HG03460 (cell line): ENCODE results near the gene EBF4.

Experiments used
- ATAC-seq: cut with Tn5 transposase; IDR thresholded peaks from one replicate; pipeline ENCODE4 v1.9.1; 2021; ENCODE audit not compliant: unreplicated experiment

Gene EBF4

DNA sequence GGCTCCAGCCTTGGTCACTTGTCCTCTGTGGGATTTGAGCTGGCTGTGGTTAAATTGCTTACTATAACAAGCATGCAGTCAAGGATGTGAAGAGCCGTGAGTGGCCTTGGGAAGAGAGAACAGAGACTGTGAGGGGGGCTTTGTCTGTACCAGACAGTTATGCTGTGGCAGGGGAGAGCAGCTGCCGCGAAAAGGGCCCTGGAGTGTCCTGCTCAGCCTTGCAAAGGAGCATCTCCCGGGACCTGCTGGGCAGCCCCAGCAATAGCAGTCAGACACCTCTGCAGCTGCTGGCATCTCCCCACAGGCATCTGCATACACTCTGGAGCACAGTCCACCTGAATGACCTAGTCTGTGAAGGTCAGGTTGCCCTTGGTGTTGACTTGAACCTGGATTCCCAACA is 6.3 kb downstream of the EBF4 start:
- ATAC-seq: no peak

DNA sequence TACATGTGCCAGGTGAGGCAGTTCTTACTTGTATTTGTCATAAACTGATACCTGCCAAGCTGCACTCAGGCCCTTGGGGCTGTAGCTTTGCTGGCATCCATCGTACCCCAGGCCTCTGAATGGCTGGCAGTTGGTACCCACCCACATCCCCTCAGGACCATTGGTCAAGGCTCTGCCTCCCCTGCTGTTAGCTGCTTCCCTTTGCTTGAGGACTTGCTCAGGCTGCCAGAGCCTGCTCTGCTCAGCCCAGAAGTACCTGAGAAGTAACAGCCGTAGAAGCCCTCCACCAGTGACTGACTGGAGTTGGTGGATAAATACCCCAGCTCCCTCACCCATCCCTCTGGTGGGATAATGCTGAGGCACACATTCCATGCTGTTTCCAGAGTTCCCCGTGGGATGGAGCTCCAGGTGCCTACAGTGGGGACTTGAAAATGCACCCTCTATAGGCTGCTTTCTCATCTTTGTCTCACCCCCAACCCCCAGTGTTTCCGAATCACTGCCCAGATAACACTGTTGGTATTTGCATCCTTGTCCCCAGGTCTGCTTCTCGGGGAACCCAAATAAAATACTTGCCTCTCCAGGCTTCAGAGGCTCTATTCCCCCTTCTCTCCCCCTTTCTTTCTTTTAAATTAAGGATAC is 7.3 kb downstream of the EBF4 start:
- ATAC-seq: no peak

DNA sequence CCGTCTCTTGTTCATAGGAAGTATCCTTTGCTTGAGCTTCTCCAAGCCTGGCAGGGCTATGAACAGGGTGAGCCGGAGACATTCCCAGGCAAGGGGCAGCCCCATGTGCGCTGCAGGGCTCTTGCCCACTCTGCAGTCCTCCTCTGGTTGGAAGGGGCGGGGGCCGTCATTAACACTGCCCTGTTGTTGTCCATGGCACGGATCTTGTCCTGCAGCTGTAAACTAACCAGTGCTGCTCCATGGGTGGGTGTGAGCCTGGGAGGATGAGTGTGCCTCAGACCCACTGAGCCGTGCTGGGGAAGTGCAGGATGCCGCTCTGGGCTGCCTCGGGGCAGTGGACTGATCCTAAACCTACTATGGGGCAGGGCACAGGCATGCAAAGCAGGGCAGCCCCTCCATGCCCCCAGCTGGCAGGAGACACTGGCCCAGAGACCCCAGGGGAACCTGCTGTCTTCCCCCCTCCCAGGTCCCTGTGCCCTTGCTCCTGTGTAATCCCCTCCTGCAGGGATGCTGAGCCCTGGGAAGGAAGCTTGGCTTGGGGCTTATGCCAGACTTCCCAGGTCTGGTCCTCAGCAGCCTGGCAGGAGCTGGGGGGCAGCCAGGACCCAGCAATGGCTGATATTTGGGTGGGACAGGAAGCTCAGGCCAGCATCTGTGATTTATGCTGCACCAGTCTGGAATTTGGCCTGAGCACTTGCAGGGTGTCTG is 8.5 kb downstream of the EBF4 start:
- ATAC-seq: no peak

DNA sequence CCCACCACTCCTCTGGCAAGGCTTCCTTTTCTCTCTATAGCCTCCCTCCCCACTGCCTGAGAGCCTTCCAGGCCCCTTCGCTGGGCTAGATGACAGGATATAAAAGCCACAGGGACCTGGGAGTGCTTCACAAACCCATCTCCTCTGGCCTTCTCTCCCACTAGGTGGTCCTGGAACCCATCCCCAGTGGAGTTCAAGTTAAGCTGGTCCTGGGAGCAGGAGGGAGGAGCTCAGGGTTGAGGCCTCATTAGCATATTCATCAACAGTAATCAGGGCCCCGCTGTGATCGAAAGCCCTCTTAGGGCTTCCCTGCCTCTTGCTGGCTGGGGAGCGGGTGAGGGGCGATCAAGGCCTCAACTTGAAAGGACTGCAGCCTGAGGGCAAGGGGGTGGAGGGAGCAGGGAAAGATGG is 9.1 kb downstream of the EBF4 start:
- no peak for ATAC-seq

DNA sequence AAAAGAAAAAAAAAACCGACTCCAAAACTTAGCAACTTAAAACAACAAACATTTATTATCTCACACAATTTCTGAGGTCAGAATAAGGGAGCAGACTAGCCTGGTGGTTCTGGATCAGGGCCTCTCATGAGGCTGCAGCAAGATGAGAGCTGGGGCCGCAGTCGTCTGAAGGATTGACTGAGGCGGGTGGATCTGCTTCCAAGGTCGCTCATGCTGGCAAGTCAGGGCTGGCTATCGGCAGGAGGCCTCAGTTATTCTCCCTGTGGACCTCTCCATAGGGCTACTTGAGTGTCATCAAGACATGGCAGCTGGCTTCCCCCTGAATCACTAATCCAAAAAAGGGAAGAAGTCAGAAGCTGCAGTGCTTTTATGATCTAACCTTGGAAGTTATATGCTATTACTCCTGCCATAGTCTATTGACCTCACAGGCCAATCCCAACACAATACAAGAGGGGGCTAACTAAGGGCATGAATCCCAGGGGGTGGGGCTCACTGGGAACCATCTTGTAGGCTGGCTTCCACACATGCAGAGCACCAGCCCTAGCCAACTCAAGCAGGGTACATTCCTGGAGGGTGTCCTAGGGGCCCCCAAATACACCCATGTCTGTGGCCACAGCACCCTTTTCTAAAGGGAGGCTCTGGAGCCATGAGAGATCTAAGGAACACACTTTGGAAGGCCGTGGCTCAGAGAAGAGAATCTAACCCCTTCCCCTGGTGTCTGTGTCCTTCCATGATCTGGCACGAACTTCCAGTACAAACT is 11.3 kb downstream of the EBF4 start:
- ATAC-seq: no peak

DNA sequence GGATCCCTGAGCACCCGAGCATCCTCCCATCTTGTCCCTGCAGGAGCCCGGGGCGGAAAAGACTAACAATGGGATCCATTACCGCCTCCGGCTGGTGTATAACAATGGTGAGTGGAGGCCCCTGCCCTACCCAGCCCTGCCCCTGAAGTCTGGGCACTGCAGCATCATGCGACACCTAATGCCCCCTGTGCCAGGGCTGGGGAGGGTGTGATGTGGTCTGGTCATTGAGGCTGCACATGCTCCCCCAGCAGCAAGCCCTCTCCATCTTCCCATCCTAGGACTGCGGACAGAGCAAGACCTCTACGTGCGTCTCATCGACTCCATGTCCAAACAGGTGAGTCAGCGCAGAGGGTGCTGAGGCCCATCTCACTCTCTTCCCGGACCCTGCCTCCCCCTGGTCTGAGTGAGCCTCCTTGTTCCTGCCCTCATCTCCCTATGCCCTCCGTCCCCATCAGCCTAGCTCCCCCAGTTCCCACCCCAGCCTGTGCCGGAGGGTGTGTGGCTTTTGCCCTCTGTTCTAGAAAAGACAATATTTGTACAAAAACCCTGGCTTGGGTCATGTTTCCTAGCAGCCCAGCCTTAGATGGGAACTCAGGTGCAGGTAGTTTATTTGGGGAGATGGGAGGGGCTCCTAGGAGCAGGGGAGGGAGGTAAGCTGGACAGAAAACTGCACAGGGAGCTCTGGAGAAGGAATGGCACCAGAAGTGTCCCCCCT is 13.5 kb downstream of the EBF4 start:
- no peak for ATAC-seq

DNA sequence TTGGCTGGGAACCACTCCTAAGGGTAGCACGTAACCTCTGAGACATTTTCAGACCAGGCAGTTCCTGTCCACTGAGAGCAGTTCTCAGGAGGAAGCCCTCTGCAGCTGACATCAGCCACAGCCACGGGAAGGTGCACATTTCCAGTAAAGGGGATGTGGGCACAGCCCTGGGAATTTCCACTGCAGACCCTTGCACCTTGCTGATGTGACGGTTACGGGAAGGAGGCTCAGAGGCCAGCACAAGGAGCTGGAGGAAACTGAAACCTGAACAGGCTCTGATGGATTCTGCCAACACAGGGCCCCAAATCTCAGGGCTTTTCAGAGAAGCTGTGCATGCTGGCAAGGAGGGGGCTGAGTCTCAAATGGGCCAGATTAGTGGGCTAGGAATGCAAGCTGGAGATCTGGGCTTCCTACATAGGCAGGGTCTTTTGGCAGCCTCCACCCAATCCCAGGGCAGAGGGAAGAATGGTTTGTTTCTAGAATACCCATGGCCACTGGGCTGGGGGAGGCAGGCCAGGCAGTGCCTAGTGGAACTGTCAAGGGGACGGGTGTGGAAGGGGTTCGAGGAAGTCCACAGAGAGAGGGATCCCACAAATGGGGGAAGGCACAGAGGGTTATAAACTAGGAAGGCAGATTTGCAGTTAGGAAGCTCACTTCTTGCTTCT is 14.2 kb downstream of the EBF4 start:
- no peak for ATAC-seq

DNA sequence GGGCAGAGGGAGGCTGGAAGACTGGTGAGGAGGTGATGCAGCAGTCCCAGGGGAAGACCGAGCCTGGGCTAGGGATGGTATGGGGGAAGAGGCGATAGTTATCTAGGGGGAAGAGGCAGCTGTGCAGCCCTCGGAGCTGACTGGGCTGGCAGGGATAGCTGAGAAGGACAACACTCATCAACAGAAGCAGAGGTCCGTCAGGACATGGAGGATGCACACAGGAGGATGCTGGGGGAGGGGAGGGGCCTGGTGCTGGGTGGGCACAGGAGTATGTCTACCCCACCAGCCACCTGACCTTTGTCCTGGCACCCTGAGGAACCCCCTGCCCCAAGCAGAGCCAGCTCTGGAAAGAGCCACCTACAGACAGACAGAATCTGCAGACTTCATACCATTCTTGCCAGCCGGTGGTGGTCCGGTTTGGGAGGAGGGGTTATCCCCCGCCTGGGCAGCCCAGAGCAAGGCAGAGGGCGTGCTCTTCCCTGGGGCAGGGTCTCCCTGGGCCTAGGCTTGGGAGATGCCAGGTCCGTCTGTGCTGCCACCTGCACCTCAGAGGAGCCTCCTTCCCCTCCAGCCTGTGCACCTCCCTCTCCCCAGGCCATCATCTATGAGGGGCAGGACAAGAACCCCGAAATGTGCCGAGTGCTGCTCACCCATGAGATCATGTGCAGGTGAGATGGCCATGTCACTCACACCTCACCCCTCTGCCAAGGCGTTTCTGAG is 14.9 kb downstream of the EBF4 start:
- no peak for ATAC-seq

DNA sequence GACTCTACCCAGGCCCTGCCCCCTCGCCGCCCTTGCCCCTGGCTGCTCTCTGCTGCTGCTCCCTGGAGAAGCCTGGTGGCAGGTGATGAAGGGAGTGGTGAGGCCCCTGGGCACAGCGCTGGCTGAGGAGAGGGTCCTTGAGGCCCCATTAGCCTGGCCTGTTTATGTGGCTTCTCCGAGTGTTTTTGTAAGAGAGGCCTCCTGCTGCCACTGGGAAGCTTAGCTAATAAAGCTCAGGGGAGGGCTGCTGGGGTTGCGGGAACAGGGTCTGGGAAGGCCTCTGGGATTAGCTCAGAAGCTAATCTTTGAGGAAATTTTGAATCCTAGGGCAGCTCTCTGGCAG is 15.5 kb downstream of the EBF4 start:
- no peak for ATAC-seq

DNA sequence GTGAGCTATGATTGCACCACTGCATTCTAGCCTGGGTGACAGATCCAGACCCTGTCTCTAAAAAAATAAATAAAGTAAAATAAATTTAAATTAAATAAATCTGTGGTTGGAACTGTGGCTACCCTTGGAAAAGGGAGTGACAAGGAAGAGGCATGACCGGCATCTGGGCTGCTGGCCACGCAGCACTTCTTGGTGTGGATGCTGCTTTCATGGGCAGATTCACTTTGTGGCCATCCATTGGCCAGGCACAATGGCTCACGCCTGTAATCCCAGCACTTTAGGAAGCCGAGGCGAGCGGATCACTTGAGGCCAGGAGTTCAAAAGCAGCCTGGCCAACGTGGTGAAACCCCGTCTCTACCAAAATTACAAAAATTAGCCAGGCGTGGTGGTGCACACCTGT is 16.1 kb downstream of the EBF4 start:
- no peak for ATAC-seq

DNA sequence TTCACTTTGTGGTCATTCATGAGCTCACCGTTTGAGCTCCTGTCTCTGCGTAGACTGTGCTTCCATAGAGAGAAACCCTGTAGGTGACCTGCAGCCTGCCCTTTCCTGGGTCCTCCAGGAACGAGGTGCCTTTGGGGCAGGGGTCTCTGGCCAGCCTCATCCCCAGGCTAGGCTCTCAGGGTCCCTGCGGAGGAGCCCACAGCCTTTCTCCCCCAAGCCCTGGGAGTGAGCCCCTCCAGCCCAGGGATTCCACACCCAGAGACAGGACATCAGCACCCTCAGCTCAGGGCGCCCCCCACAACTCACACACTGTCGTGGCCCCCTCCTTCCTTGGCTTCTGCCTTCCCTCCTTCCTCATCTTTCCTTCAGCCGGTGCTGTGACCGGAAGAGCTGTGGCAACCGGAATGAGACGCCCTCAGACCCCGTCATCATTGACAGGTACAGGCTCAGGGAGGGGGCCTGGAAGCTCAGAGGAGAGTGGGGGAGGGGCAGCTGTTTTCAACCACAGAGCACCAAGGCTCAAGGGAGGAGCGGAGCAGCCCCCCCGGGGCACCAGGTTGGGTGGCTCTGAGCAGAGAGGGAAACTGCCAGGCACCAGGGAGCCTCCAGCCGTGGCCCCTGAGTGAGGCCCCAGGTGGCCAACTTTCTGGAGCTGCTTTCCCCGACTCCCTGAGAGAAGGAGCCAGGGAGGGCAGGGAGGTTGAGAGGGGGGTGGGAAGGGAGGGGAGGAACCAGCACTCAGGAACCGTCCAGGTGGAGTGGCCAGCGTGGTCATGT is 16.8 kb downstream of the EBF4 start:
- no peak for ATAC-seq

DNA sequence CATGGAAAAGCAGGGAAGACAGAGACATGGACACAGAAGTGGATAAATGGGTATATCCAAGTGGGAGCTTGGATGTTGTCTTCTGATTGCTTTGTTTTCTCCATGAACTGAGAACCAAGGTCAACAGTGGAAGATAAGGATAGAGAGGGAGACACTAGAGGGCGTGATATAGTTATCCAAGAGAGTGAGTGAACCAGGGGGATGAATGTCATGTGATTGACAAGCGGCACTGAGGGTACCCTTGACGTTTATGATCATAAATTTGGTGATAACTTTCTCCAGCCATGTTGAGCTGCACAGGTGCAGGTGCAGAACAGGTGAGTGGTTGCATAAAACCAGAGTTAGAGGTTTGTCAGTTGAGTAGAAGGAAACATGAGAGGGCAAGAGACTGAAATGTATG is 20.7 kb downstream of the EBF4 start:
- no peak for ATAC-seq

DNA sequence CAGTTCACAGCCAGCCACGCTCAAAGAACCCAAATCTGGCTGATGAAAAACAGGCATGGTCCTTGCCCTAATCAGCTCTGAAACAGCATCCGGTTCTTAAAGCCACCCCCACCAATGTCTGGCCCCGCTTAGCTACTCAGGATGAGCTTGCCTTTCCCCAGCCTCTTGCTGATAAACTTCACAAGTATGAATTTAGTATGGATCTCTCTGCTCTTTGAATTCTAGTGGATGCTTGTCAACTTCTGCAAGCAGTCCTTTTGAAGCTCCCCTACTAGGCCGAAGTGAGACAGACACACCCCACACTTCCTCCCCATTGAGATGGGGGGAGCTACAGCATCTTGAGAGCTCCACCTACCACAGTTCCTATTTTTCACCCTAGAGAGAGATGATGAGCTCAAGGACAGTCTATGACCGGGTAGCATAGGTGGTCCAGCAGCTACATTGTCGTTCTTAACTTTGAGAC is 36.7 kb downstream of the EBF4 start:
- ATAC-seq: no peak

DNA sequence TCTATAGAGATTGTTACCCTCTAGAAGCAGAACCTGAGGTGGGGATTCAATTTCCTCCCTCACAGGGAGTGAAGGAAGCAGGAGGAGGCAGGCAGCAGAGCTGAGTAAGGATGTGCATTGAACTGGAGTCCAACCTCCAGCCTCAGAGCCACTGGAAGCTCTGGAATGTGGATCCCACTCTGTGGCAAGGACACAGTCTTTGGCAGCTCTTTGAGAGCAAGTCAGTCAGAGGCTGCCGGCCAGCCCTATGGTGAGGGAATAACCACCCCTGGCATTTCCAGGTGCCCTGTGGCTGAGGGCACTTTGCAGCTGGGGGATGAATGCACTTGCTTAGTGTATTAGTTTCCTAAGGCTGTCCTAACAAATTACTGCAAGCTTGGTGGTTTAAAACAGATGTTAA is 37.2 kb downstream of the EBF4 start:
- ATAC-seq: no peak

DNA sequence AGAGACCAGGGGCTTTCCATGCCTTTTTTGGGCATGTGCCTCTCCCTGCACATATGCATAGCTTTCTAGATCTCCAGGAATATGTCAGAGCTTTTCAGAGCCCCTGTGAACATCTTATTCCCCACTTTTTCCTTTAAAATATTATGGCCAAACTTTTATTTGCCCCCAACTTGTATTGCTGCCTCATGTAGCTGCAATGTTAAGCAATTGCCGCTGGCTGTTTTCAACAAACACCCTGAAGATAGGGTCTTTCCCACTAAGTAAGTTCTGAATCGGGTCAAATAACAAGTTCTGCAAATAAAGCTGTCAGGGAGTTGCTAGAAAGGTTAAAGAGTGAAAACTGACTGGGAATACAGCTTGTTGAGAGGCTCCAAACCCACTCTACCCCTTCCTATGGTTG is 42.3 kb downstream of the EBF4 start:
- ATAC-seq: no peak

DNA sequence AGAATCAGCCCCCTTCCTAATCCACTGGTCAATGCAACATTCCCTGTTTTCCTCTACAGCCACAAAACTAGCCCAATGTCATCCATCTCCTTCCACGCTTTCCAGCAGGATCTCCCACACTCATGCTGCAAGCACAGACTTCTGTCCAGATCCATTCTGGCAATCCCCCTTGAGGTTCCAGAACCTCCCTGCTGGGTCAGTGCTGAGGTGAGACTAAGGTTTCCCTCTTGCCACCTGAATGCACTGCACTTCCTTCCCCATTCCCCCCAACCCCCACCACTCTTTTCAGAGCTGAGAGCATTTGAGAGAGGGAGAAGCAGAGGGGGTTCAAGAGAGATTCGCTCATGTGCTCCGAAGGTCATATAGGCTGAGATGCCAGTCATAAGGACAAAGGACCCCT is 43.9 kb downstream of the EBF4 start:
- ATAC-seq: no peak

DNA sequence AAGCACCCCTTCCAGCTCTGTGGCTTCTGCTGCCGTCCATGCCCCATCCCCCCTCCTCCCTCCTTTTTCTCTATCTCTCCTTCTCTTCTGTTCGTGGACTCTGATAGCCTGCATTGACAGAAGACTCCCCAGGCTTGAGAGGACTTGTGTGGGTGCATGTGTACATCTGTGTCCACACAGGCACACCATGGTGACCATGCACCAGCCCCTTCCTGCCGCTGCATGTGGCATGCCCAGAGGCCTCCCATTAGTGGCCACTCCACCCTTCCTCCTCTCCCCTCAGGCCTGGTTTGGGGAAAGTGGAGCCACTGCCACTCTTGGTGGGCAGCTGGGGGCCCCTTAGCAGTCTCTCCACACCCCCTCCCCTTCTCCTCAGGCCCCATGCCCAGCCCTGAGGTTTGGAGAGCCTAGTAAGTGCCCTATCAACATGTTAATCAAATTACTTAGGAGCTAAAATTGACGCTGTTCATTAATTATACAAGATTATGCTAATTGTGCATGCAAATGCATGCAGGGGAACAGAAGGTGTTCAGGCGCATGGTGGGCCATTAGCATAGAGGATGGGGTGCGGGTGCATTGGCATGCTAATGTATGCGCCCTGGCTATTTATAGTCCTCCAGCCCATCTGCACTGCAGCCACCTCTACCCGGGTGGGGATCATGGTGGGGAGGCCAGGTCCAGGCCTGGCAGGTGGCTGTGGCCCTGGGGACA is 45.9 kb downstream of the EBF4 start:
- ATAC-seq: no peak

DNA sequence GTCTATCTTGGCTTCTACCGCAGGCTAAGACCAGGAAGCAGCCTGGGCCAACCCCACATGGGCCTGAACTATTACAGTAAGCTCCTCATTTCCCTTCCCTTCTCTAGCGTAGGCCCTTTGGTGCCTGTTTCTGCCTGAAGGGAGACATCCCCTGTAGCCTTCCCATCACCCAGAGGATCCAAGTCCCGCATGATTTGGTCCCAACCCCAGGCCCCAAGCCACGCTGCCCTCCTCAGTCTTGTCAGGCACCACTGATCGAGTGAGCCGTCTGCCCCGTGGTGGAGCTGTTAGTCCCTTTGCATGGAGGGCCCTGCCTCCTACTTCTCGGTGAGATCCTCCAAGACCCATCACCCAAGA is 46.4 kb downstream of the EBF4 start:
- ATAC-seq: no peak

DNA sequence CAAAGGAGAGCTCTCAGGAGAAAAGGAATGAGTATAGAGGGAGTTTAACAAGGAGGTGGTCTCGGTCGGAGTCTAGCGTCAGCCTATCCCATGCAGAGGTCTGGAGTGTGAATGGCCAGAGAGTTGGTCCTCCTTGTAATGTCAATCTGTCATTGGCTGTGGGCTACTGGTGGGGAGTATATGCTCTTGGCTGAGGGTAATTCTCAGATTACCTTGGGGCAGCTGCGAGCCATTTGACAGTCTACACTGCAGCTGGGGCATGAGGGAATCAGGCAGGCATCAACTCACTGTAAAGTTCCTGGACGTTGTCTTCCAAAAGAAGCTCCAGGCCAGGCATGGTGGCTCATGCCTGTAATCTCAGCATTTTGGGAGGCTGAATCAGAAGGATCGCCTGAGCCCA is 48.1 kb downstream of the EBF4 start:
- ATAC-seq: no peak
